K562 (cell line): ENCODE data around the gene ZNF513.

ENCODE experiments used
- CAMTA2 ChIP-seq: fragments of 250-450 bp; sonication (Bioruptor Pico); conservative IDR thresholded peaks from 2 replicates; pipeline ENCODE4 v1.5.1; 2022
- CBX3 ChIP-seq, 2 experiments: IDR thresholded peaks; 1 replicate in 1 of 2; 2 replicates in 1 of 2; pipeline ENCODE4 v1.6.1; 2012; ENCODE audit warnings: inconsistent platforms in 2 of 2, low read length in 2 of 2, borderline replicate concordance in 1 of 2, control low read depth in 1 of 2
- CHD2 ChIP-seq: IDR thresholded peaks from 2 replicates; pipeline ENCODE4 v1.6.1; 2011; ENCODE audit warnings: low read depth, low read length
- ETV5 ChIP-seq: sonication (generic); formaldehyde crosslinking; IDR thresholded peaks from 2 replicates; pipeline ENCODE4 v1.4.0; 2020; ENCODE audit warnings: low read depth, mild to moderate bottlenecking, missing genetic modification reagents
- EZH2 ChIP-seq: IDR thresholded peaks from 2 replicates; pipeline ENCODE4 v1.6.1; 2012; ENCODE audit warnings: low read depth, mild to moderate bottlenecking, inconsistent platforms, low read length, borderline replicate concordance
- FOXO4 ChIP-seq: fragments of 450-650 bp; formaldehyde crosslinking; IDR thresholded peaks from 2 replicates; pipeline ENCODE4 v1.4.0; 2020; ENCODE audit warnings: mild to moderate bottlenecking, moderate library complexity
- MAFK ChIP-seq: IDR thresholded peaks from 2 replicates; pipeline ENCODE4 v1.6.1; 2011; ENCODE audit warnings: low read length, improper control_type of control experiment
- NBN ChIP-seq: fragments of 450-650 bp; IDR thresholded peaks from 2 replicates; pipeline ENCODE4 v1.6.1; 2016; ENCODE audit warnings: low read depth, mild to moderate bottlenecking
- NFYB ChIP-seq: IDR thresholded peaks from 2 replicates; pipeline ENCODE4 v1.6.1; 2011; ENCODE audit warnings: mild to moderate bottlenecking, moderate library complexity; ENCODE audit not compliant: insufficient read length; ENCODE audit errors: extremely low read depth
- RCOR1 ChIP-seq, 2 experiments: IDR thresholded peaks; 2 replicates each; pipeline ENCODE4 v1.6.1; 2012; ENCODE audit warnings: low read depth in 2 of 2, low read length in 2 of 2, borderline replicate concordance in 1 of 2, improper control_type of control experiment in 1 of 2
- TEAD4 ChIP-seq, 2 experiments: sonication (generic) in 1 of 2; formaldehyde crosslinking in 1 of 2; IDR thresholded peaks; 2 replicates each; pipeline versions ENCODE4 v1.6.1 to v1.8.0; 2012 to 2022; ENCODE audit warnings: borderline replicate concordance in 1 of 2, inconsistent platforms in 1 of 2, low read length in 1 of 2, mild to moderate bottlenecking in 1 of 2, missing genetic modification reagents in 1 of 2
- ZC3H11A ChIP-seq: IDR thresholded peaks from 2 replicates; pipeline ENCODE4 v1.6.1; 2012; ENCODE audit warnings: low read depth, low read length, improper control_type of control experiment
- ZNF444 ChIP-seq: fragments of 250-450 bp; sonication (Bioruptor Pico); IDR thresholded peaks from 2 replicates; pipeline ENCODE4 v1.4.0; 2020; ENCODE audit warnings: mild to moderate bottlenecking, moderate library complexity
- TF ChIP-seq, protein P1 (sequence below), 3 experiments: IDR thresholded peaks in 2 of 3; conservative IDR thresholded peaks in 1 of 3; 2 replicates each; pipeline ENCODE4 v1.5.1; 2011 to 2012; ENCODE audit warnings: low read length in 3 of 3, mild to moderate bottlenecking in 3 of 3, control low read depth in 2 of 3, improper control_type of control experiment in 1 of 3, inconsistent platforms in 1 of 3, low read depth in 1 of 3, mixed read lengths in 1 of 3, moderate library complexity in 1 of 3; ENCODE audit not compliant: insufficient read depth in 2 of 3

- no peak for TF ChIP-seq TEAD4 (IDR thresholded peaks at IDR 0.05; ENCODE audit: low read length)
- TF ChIP-seq TEAD4 (CRISPR knock-in tag; IDR thresholded peaks at IDR 0.05; ENCODE audit: borderline replicate concordance), result no peak
- TF ChIP-seq FOXO4, result no peak
- no peak for TF ChIP-seq NBN
- no peak for TF ChIP-seq ZC3H11A
- no peak for TF ChIP-seq NFYB
- TF ChIP-seq, protein P1, sequence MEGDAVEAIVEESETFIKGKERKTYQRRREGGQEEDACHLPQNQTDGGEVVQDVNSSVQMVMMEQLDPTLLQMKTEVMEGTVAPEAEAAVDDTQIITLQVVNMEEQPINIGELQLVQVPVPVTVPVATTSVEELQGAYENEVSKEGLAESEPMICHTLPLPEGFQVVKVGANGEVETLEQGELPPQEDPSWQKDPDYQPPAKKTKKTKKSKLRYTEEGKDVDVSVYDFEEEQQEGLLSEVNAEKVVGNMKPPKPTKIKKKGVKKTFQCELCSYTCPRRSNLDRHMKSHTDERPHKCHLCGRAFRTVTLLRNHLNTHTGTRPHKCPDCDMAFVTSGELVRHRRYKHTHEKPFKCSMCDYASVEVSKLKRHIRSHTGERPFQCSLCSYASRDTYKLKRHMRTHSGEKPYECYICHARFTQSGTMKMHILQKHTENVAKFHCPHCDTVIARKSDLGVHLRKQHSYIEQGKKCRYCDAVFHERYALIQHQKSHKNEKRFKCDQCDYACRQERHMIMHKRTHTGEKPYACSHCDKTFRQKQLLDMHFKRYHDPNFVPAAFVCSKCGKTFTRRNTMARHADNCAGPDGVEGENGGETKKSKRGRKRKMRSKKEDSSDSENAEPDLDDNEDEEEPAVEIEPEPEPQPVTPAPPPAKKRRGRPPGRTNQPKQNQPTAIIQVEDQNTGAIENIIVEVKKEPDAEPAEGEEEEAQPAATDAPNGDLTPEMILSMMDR (IDR thresholded peaks at IDR 0.05 in 2 of 3, conservative IDR thresholded peaks at IDR 0.05 in 1 of 3; ENCODE audit: insufficient read depth in 2 of 3, low read depth in 1 of 3, low read length in 3 of 3), result no peak
- no peak for TF ChIP-seq CAMTA2 (CRISPR knock-in tag)
- no peak for TF ChIP-seq ZNF444 (CRISPR knock-in tag)
- no peak for TF ChIP-seq ETV5 (CRISPR knock-in tag)
- TF ChIP-seq MAFK, result no peak
- no peak for TF ChIP-seq RCOR1 (IDR thresholded peaks at IDR 0.05; ENCODE audit: borderline replicate concordance in 1 of 2, low read depth in 2 of 2, low read length in 2 of 2)
- TF ChIP-seq CBX3 (IDR thresholded peaks at IDR 0.05; ENCODE audit: borderline replicate concordance in 1 of 2, low read length in 2 of 2), result no peak
- no peak for TF ChIP-seq EZH2
- TF ChIP-seq CHD2, result no peak
These were observed 32.1 kb upstream of the ZNF513 start for GRCh38 chr2:27412419-27413152.
